ENCODE results near the gene SLC12A4.

- TF ChIP-seq CTCF (conservative IDR thresholded peaks at IDR 0.05; ENCODE audit: low read depth, low read length) (no peak), EZH2 (IDR thresholded peaks at IDR 0.05; ENCODE audit: borderline replicate concordance, low read depth, low read length, poor library complexity, severe bottlenecking) (no peak)
Observed at GRCh38 chr16:67975321-67976105, 7.1 kb upstream of the SLC12A4 start.
